HG03066 (cell line): ENCODE results near the gene NKAIN4.

Source experiments
- ATAC-seq: cut with Tn5 transposase; IDR thresholded peaks from one replicate; pipeline ENCODE4 v1.9.1; 2021; ENCODE audit warnings: low read depth; ENCODE audit not compliant: unreplicated experiment

The NKAIN4 gene

GRCh38 chr20:63274381-63275228, 20.3 kb upstream of the NKAIN4 start:
- no peak for ATAC-seq

- no peak for ATAC-seq
Measured at GRCh38 chr20:63273635-63274380, 19.5 kb upstream of the NKAIN4 start.

GRCh38 chr20:63273059-63273579, 18.9 kb upstream of the NKAIN4 start:
- no peak for ATAC-seq

GRCh38 chr20:63272105-63273058, 18.1 kb upstream of the NKAIN4 start, which contains the start of gene ARFGAP1:
Gene ARFGAP1 (plus strand): TSS chr20:63272813. CDS start chr20:63275581, 2,768 bp downstream.
- ATAC-seq: peak; percentile 92

- no peak for ATAC-seq
Measured at GRCh38 chr20:63270606-63271325, 16.5 kb upstream of the NKAIN4 start.

- no peak for ATAC-seq
Measured at GRCh38 chr20:63269724-63270123, 15.5 kb upstream of the NKAIN4 start.

- no peak for ATAC-seq
Measured at GRCh38 chr20:63268671-63269439, 14.6 kb upstream of the NKAIN4 start.

- ATAC-seq: no peak
Measured at GRCh38 chr20:63268256-63268655, 14.0 kb upstream of the NKAIN4 start.

- ATAC-seq: no peak
Measured at GRCh38 chr20:63267691-63268090, 13.4 kb upstream of the NKAIN4 start.

GRCh38 chr20:63265891-63266515, 11.7 kb upstream of the NKAIN4 start:
- no peak for ATAC-seq

GRCh38 chr20:63264519-63264918, 10.3 kb upstream of the NKAIN4 start:
- no peak for ATAC-seq

- ATAC-seq: no peak
Measured at GRCh38 chr20:63264000-63264399, 9.7 kb upstream of the NKAIN4 start.

GRCh38 chr20:63262836-63263235, 8.6 kb upstream of the NKAIN4 start:
- no peak for ATAC-seq

- no peak for ATAC-seq
Measured at GRCh38 chr20:63261795-63262528, 7.7 kb upstream of the NKAIN4 start.

GRCh38 chr20:63261060-63261794, 7.0 kb upstream of the NKAIN4 start:
- ATAC-seq: no peak

- no peak for ATAC-seq
Measured at GRCh38 chr20:63260521-63260920, 6.3 kb upstream of the NKAIN4 start.
